Stimulated activated naive CD8-positive, alpha-beta T cell treated with anti-CD3 and anti-CD28 coated beads, Interleukin-15, Interleukin-2, amounts not matched to agents 100 ng/mL and 50 ng/mL, for 24 hours (primary cell): ENCODE data around the gene NKX2-1.
A peak's percentile ranks its signal among the peaks of the same experiment; 100 is the strongest.

Source experiments
- H3K27ac Mint-ChIP-seq: one replicate; pipeline ENCODE4 v1.8.0; 2021; ENCODE audit warnings: mild to moderate bottlenecking, mixed read lengths
- H3K27me3 Mint-ChIP-seq: one replicate; pipeline ENCODE4 v1.8.0; 2021; ENCODE audit warnings: mixed read lengths
- H3K36me3 Mint-ChIP-seq: one replicate; pipeline ENCODE4 v1.8.0; 2021; ENCODE audit warnings: low read depth, mixed read lengths
- H3K4me1 Mint-ChIP-seq: one replicate; pipeline ENCODE4 v1.8.0; 2021; ENCODE audit warnings: low read depth, mixed read lengths
- H3K4me3 Mint-ChIP-seq: one replicate; pipeline ENCODE4 v1.8.0; 2021; ENCODE audit warnings: mild to moderate bottlenecking, mixed read lengths
- H3K9me3 Mint-ChIP-seq: one replicate; pipeline ENCODE4 v1.8.0; 2021; ENCODE audit warnings: mixed read lengths

The NKX2-1 gene

DNA sequence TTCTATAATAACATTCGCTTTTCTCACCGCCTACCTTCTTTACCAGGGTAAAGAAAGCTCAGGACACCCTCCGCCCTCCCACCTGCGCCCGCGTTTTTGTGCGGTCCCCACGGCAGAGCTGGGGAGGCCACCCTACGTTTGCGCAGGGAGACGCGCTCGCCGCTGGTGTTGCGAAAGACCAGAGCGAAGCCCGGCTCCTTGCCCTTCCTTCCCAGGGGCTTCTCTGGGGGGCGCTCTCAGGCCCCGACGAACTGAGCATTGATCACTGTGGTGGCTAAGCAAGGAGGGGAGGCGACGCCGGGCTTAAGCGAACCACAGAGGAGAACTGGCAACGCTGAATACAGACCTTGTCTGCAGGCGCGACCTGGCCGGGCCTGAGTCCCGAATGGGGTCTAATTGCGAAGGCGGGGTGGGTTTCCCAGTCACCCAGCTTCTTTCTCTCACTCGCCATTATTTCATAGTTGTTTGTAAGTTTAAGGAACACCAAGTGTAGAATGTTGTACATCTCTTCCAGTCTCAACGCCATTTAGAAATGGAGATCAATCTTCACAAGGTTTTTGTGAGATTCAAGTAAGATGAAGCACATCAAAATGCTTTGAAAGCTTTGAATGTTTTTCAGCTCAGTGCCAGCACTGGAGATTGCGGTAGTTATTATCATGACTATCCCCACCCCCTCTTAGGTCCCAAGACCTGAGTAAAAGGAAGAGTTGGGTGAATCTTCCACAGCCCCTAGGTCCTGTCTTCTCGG lies 1.7 kb upstream of the NKX2-1 start:
- Mint-ChIP-seq H3K9me3 (no peaks in the 10 kb centered on the region), H3K4me1 (peaks cover 7% of the 10 kb centered on the region), H3K4me3 (no peak overlapping the region), H3K27me3 (peaks cover 75% of the 10 kb centered on the region), H3K36me3 (no peaks in the 10 kb centered on the region), H3K27ac (no peak overlapping the region)

DNA sequence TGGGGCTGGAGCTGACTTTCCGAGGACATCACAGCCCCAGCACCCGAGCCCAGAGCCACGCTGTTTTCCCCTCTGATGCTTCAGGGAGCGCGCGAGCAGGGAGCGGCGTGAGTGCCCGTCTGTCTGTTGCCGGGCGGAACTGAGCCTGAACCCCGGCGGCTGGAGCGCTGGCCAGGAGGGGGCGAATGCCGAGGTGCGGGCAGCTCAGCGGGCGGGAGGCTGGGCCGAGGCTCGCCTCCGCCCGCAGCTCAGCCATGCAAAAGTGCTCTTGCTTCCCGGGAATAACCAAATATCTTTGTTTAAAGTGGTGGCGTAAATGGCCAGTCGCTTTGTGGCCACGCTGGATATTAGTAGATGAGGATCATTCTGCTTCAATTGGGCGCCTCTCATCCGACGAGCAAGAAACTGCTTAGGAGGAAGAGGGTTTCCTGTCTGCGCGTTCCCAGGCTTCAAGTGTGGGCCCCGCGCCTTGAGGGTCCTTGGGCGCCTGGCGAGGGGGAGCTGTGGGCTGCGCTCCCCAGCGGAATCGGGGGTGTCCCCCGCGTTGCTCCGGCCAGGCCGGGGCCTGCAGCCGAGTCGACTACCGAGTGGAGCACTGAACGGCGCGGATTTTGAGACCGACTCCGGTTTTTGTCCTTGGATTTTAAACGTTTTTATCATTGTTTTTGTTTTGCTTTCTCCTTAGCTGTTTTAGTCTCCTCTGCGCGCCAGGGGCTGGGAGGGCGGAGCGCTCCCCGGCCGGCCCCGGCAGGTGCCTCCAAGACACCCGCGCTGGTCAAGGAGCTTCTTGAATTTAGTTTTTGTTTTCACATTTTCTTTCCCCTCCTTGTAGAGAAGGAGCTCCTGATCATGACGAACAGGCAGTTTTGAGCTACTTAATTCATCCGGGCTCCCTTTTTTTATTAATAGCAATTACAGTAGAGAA lies 831 bp upstream of the NKX2-1 start:
- Mint-ChIP-seq H3K27ac (no peak overlapping the region), H3K4me3 (no peak overlapping the region), H3K4me1 (peaks cover 7% of the 10 kb centered on the region), H3K9me3 (no peaks in the 10 kb centered on the region), H3K36me3 (no peaks in the 10 kb centered on the region), H3K27me3 (peaks cover 75% of the 10 kb centered on the region)

DNA sequence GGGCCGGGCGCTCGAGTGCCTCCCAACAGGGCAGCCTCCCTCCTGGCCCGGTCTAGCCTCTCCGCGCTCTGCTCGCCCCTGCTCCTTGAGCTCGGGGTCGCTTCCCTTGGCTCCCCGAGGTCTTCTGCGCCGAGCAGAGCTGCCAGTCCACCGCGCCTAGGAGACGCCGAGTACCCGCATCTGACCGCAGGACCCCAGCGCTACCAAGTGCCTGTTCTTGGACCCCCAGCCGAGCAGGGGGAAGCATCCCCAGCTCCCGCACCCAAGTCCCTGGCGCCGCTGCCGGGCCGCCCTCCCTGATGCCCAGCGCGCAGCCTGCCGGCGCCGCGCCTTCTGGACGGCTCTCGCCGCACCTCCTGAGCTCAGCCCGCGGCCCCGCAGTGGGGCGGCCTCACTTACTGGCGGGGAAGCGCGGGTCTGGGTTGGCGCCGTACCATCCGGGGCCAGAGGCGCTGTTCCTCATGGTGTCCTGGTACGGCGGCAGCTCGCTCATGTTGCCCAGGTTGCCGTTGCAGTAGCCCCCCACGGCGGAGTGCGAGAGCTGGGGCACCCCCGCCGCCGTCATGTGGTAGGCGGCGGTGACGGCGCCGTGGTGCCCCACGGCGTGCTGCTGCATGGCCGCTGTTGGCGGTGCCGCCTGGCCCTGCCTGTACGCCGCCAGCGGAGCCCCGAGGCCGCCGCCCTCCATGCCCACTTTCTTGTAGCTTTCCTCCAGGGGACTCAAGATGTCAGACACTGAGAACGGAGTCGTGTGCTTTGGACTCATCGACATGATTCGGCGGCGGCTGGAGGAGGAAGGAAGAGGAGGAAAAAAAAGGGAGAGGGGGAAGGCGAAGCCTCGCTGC lies 1.2 kb downstream of the NKX2-1 start:
- Mint-ChIP-seq H3K9me3 (no peaks in the 10 kb centered on the region), H3K27ac (no peak overlapping the region), H3K4me3 (peak overlapping the region; percentile 48), H3K4me1 (peaks cover 7% of the 10 kb centered on the region), H3K36me3 (no peaks in the 10 kb centered on the region), H3K27me3 (peaks cover 76% of the 10 kb centered on the region)

DNA sequence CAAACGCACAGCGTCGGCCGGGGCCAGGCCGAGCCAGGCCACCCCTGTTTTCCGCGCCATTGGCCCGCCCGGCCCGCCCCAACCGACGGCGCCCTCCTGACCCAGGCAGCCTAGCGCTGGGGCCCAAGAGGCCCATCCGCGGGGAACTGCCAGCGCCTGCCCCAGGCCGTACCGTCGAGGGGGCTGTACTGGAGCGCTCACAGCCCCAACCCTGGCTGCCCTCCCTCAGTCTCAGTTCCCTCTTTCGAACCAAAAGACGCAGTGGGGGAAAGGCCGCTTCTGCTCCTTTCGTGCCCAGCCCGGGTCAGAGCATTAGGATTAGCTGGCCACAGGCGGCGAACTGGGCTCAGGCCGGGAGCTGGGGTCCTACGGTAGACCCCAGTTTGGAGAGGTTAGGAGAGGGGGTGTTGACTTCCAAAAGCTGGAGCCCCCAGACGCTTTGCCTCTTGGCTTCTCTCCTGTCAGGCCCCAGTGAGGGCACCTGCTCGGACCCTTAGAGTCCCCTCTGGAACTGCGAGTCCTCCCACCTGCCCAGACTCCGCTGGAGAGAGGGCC lies 1.9 kb downstream of the NKX2-1 start:
- no peak overlapping the region for H3K27ac Mint-ChIP-seq
- peaks cover 7% of the 10 kb centered on the region for H3K4me1 Mint-ChIP-seq
- H3K36me3 Mint-ChIP-seq = no peaks in the 10 kb centered on the region
- H3K9me3 Mint-ChIP-seq = no peaks in the 10 kb centered on the region
- H3K27me3 Mint-ChIP-seq = peaks cover 74% of the 10 kb centered on the region
- no peak overlapping the region for H3K4me3 Mint-ChIP-seq

DNA sequence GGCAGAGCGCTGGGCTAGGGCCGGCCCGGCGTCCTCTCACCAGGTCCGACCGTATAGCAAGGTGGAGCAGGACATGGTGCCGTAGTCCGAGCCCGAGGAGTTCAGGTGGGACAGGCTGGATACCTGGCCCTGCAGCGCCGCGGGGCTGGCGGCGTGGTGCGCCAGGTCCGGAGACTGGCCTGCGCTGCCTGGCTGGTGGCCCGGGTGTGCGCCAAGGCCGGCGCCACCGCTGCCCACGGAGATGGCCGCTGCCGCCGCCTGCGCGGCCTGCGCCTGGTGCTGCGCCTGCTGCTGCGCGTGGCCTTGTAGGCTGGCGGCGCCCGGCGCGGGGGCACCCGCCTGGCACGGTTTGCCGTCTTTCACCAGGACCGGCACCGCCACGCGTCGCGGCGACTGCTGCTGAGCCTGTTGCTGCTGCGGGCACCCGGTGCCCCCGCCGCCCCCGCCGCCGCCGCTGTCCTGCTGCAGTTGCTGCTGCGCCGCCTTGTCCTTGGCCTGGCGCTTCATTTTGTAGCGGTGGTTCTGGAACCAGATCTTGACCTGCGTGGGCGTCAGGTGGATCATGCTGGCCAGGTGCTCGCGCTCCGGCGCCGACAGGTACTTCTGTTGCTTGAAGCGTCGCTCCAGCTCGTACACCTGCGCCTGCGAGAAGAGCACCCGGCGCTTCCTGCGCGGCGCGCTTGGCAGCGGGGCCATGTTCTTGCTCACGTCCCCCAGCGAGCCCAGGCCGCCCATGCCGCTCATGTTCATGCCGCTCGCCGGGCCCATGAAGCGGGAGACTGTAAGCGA lies 2.6 kb downstream of the NKX2-1 start:
- Mint-ChIP-seq H3K36me3 (no peaks in the 10 kb centered on the region), H3K27me3 (peaks cover 74% of the 10 kb centered on the region), H3K4me3 (no peak overlapping the region), H3K4me1 (peaks cover 7% of the 10 kb centered on the region), H3K9me3 (no peaks in the 10 kb centered on the region), H3K27ac (no peak overlapping the region)

DNA sequence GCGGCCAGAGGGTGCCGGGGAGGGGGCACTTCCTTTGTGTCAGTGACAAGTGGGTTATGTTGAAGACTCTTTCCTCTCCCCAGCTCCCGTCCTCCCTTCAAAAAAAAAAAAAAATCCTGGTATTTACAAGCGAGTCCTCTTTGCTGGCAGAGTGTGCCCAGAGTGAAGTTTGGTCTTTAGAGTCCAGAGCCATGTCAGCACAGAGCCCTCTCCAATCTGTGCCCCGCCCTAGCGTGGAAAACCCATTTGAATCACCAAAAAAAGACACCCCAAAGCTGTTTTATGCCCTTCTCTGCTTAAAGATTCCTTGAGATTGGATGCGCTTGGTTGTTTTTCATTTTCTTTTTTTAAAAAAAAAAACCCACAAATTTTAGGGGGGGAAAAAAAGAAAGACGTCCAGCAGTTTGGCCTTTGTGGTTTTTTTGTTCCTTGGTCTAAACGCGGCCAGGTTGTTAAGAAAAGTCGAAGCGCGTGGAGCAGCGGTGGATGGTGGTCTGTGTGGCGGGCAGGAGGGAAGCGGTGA lies 3.3 kb downstream of the NKX2-1 start:
- Mint-ChIP-seq H3K4me1 (peaks cover 7% of the 10 kb centered on the region), H3K9me3 (no peaks in the 10 kb centered on the region), H3K27me3 (peaks cover 74% of the 10 kb centered on the region), H3K4me3 (no peak overlapping the region), H3K36me3 (no peaks in the 10 kb centered on the region), H3K27ac (peak overlapping the region; percentile 26)

DNA sequence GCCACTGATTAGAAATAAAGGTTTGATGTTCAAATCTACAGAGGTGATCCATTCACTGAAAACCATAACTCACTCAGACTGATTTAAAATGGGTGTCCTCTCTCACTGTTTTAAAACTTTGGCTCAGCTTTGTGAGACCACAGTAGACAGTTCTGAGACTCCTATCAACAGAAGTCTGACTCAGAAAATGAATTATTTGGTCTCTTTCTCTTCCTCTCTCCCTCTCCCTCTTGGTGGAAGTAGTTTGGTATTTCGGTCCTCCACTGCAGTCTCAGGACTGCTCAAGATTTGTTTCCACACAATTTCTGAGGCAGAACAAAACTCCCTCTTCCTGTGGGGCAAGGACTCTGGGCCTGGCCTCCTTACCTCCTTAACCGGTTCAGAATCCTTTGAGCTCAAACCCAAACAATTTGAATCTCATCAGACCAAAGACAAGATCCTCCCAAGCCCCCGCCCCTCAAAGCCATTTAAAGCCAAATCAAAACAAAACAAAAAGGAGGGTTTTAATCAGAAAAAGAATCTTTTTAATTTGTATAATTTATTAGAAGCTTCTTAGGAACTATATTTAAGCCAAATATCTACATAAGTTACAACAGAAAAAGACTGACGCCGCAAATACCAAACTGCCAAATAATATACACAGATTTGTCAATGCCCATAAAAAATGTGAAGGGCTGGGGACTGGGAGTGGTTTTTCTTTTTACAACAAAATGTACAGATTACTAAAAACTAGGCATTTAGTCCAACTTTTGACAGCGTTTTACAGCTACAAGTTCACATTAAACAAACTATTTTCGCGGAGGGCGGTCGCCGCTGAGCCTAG lies 3.9 kb downstream of the NKX2-1 start:
- H3K9me3 Mint-ChIP-seq = no peaks in the 10 kb centered on the region
- H3K27me3 Mint-ChIP-seq = peaks cover 69% of the 10 kb centered on the region
- no peak overlapping the region for H3K4me3 Mint-ChIP-seq
- no peaks in the 10 kb centered on the region for H3K36me3 Mint-ChIP-seq
- H3K4me1 Mint-ChIP-seq = peaks cover 7% of the 10 kb centered on the region
- H3K27ac Mint-ChIP-seq = no peak overlapping the region

DNA sequence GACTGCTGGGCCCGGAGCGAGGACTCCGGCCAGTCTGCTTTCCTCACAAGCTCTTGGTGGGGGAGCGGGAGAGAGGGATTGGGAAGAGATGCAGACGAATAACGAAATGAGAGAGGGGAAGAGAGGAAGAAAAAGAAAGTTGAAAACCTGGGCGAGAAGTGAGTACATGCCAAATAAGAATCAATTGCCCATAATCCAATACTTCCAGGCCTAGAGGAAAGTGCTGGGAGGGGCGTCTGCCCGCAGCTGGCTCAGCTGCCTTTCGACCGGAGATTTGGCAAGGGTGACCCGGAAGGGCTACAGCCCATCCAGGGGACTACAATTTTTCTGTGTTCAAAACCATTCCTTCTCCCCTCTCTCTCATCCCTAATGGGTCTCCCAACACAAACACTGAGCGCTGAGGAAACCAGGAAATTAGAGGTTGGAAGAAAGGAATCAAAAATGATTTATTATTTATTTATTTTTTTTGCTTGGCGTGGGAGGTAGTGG lies 4.9 kb downstream of the NKX2-1 start:
- H3K4me3 Mint-ChIP-seq = no peak overlapping the region
- H3K4me1 Mint-ChIP-seq = peaks cover 7% of the 10 kb centered on the region
- no peak overlapping the region for H3K27ac Mint-ChIP-seq
- H3K27me3 Mint-ChIP-seq = peaks cover 72% of the 10 kb centered on the region
- H3K36me3 Mint-ChIP-seq = no peaks in the 10 kb centered on the region
- H3K9me3 Mint-ChIP-seq = no peaks in the 10 kb centered on the region

DNA sequence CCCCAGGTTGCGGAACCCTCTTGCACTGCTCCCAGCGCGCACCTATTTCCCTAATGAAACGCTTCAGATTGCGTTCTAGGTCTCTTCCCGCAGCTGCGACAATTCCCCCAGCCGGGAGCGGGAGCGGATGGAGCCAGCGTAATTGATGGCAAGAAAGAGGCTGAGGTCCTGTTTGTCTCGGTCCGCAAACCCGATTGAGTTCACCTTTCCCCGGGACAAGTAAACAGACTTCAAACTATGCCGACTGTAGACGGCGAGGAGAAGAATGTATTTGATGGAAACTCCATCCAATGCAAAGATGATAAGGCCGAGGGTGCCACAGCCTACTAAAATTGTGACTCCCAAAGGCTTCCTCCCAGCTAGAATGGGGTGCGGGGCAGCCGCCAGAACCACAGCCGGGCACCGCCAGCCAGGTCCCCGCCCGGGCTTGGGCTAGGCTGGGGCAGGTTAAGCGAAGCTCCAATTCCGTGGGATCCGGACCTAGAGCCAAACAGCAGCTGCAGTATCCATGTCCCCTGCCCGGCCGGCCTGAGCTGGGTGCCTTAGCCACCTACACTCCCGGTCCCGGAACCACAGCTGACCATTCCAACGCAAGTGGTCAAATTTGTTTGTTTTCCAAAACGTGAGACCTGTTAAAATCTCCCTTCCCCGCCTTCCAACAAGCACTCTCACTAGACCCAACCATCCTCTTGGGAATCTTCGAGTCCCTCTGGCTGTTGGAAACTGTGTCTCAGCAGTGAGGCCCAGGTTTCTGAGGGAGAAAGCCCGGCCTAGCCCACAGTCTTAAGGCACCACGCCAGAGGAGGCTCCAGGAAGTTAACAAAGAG lies 5.5 kb downstream of the NKX2-1 start:
- Mint-ChIP-seq H3K4me3 (no peak overlapping the region), H3K27ac (no peak overlapping the region), H3K4me1 (peaks cover 3% of the 10 kb centered on the region), H3K36me3 (no peaks in the 10 kb centered on the region), H3K27me3 (peaks cover 72% of the 10 kb centered on the region), H3K9me3 (no peaks in the 10 kb centered on the region)

DNA sequence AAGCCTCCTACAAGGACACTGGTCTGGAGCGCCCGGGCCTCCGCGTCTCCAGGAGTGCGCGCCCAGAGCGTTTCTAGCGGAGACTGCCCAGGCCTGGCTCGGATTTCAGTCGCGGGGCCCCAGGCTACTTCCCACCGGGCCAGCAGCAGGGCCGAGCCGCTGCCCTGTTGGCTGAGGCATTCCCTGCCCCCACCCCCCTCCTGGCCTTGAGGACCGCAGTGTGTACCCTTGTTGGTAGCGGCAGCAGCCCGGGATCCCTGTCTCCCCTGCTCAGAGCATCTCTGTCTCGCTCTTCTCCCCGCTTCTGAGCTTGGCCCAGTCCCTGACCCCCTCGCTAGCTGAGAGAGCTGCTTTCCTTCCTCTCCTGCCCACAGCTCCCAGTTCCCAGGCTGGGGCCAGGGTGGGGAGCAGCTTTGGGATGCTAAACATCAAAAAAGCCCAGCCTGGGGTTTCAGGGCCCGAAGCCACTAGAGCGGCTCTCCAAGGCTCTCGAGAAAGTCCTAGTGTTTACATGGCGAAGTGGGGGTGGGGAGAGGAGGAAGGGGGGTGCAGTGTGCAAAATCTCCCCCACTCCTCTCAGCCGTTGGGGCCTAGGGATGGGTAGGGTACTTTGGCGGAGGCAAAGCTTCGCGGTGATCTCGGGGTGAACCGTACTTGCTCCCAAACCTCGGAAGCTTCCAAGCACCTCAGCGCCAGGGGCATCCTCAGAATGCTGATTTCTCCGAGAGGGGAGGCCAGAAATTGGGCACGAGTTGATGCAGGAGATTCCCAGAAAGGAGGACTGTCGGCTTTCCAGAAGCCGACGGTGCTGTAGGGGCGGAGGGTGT lies 6.4 kb downstream of the NKX2-1 start:
- Mint-ChIP-seq H3K36me3 (no peaks in the 10 kb centered on the region), H3K9me3 (no peaks in the 10 kb centered on the region), H3K27ac (no peak overlapping the region), H3K27me3 (peaks cover 76% of the 10 kb centered on the region), H3K4me3 (no peak overlapping the region), H3K4me1 (no peaks in the 10 kb centered on the region)

DNA sequence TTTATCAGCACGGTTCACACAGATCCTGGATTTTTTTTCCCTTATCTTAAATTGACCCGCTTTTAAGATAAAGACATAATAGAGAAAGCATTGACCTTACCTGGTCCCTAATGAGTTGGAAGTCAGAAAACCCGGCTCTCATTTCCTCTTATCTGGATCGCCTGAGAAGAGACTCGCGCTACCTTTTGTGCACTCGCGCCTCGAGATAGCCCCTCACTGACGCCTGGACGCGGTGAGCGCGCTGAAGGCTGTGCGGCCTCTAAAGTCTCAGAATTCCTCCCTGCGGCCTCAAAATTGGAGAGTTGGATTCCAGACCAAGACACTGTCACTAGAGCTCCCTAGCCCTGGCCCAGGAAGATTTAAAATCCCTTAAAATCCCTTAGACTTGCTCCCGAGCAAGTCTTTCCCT lies 7.0 kb downstream of the NKX2-1 start:
- H3K4me1 Mint-ChIP-seq = peaks cover under 1% of the 10 kb centered on the region
- H3K9me3 Mint-ChIP-seq = no peaks in the 10 kb centered on the region
- H3K27ac Mint-ChIP-seq = no peak overlapping the region
- peaks cover 81% of the 10 kb centered on the region for H3K27me3 Mint-ChIP-seq
- H3K4me3 Mint-ChIP-seq = no peak overlapping the region
- H3K36me3 Mint-ChIP-seq = no peaks in the 10 kb centered on the region

DNA sequence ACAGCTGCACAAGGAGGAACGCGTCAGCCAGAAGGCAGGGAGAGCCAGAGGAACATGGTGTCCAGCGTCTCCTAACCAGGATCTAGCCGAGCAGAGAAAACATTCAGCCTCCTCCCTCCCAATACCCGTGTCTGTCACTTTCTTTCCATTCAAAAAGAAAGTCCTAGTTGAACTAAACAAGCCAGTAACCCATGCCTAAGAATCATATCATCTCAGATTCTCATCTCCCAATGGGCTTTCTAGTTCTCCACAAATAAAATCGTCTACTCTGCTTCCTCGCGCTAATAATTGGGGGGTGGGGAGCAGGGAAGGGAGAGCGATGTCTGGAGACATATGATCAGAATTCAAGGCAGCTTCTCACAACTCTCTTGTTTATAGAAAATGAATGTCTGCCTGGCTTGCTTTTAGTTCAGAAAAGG lies 7.4 kb downstream of the NKX2-1 start:
- Mint-ChIP-seq H3K4me3 (no peak overlapping the region), H3K9me3 (peaks cover 4% of the 10 kb centered on the region), H3K27me3 (peaks cover 86% of the 10 kb centered on the region), H3K36me3 (peaks cover 4% of the 10 kb centered on the region), H3K27ac (no peak overlapping the region), H3K4me1 (peaks cover 4% of the 10 kb centered on the region)
